GM06990 (cell line): ENCODE results near the gene TTLL13.

Source experiments
- DNase-seq: peaks from one replicate; pipeline ENCODE4 v3.0.0-alpha.2; 2011; ENCODE audit not compliant: insufficient read length; ENCODE audit errors: extremely low read depth
- H3K27me3 ChIP-seq: replicated peaks from 2 replicates; pipeline ENCODE4 v1.6.0; 2011; ENCODE audit warnings: low read length; ENCODE audit not compliant: control insufficient read depth, insufficient read depth
- H3K36me3 ChIP-seq: 2 replicates; pipeline ENCODE4 v1.5.1; 2011; ENCODE audit warnings: low read length; ENCODE audit not compliant: control insufficient read depth, insufficient read depth
- H3K4me3 ChIP-seq: replicated peaks from 2 replicates; pipeline ENCODE4 v1.5.1; 2011; ENCODE audit warnings: low read depth, mild to moderate bottlenecking, control low read depth, low read length
- TF ChIP-seq, protein P1 (sequence below): IDR thresholded peaks from 2 replicates; pipeline ENCODE4 v1.5.1; 2011; ENCODE audit warnings: low read length, control low read depth, mild to moderate bottlenecking, inconsistent platforms; ENCODE audit not compliant: insufficient read depth, poor library complexity, severe bottlenecking

TTLL13 gene

DNA sequence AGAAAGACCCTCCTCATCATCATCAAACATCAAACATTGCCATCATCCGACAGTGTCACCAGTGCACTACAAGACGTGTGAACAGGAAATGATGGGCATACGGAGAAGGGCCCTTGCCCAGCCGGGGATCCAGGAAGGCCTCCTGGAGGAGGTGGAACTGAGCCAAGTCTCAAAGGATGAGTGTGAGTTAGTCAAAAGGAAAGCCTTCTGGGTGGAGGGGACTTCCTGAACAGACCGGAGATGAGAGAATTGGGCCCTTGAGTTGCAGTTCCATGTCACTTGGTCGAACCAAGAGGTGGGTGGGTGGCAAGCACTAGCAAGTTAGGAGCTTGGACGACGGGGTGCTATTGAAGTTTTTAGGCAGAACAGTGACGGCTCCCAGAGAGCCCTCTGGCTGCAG, 39.8 kb upstream of the TTLL13 start:
- no peaks in the 10 kb centered on the region for H3K27me3 ChIP-seq
- TF ChIP-seq, protein P1, sequence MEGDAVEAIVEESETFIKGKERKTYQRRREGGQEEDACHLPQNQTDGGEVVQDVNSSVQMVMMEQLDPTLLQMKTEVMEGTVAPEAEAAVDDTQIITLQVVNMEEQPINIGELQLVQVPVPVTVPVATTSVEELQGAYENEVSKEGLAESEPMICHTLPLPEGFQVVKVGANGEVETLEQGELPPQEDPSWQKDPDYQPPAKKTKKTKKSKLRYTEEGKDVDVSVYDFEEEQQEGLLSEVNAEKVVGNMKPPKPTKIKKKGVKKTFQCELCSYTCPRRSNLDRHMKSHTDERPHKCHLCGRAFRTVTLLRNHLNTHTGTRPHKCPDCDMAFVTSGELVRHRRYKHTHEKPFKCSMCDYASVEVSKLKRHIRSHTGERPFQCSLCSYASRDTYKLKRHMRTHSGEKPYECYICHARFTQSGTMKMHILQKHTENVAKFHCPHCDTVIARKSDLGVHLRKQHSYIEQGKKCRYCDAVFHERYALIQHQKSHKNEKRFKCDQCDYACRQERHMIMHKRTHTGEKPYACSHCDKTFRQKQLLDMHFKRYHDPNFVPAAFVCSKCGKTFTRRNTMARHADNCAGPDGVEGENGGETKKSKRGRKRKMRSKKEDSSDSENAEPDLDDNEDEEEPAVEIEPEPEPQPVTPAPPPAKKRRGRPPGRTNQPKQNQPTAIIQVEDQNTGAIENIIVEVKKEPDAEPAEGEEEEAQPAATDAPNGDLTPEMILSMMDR: no peak
- DNase-seq: no peak
- no peak overlapping the region for H3K4me3 ChIP-seq
- H3K36me3 ChIP-seq: peaks cover 5% of the 10 kb centered on the region; the same call in 1 of the 2 replicates

DNA sequence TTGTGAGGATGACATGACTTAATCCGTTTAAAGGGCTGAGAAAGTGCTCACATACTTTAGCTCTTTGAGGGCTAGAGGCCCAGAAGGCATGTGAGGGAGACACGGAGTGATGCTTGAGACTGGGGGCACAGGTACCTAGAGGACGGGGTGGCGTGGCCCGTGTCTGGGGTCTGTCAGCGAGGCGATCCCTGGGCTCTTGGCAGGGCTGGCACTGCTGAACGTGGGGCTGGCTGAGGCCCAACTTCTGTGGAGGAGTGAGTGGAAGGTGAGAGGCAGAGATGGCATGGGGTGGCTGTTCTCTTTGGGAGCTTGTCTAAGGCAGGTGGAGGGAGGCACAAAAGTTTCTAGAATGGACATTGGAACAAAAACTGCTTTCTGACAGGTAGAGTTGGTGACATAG, 38.8 kb upstream of the TTLL13 start:
- Histone ChIP-seq H3K27me3 (no peaks in the 10 kb centered on the region), H3K4me3 (no peak overlapping the region), H3K36me3 (0 out of 2 replicates have a peak, but pooled peaks cover 3% of the 10 kb centered on the region)
- no peak for DNase-seq
- TF ChIP-seq, protein P1: no peak

DNA sequence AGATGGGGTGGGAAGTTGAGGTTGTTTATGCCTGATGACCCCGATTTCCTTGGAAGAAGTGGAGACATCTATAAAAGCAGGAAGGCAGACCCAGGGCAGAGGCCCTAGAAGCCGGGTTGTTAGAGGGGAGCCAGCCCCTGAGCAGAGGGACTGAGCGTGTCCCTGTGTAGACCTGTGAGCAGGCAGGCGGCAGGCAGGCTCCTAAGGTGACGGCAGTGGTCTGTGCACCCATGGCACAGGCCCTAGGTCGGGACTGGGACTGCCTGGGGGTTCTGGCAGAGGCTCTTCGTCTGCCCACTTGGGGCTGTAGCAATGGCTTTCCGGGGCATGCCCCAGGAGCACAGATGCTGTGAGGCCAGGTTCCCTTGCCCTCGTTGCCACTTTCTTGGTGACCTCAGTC, 38.3 kb upstream of the TTLL13 start:
- Histone ChIP-seq H3K27me3 (no peaks in the 10 kb centered on the region), H3K4me3 (no peak overlapping the region), H3K36me3 (0 out of 2 replicates have a peak, but pooled peaks cover 3% of the 10 kb centered on the region)
- DNase-seq: no peak
- TF ChIP-seq, protein P1: no peak

DNA sequence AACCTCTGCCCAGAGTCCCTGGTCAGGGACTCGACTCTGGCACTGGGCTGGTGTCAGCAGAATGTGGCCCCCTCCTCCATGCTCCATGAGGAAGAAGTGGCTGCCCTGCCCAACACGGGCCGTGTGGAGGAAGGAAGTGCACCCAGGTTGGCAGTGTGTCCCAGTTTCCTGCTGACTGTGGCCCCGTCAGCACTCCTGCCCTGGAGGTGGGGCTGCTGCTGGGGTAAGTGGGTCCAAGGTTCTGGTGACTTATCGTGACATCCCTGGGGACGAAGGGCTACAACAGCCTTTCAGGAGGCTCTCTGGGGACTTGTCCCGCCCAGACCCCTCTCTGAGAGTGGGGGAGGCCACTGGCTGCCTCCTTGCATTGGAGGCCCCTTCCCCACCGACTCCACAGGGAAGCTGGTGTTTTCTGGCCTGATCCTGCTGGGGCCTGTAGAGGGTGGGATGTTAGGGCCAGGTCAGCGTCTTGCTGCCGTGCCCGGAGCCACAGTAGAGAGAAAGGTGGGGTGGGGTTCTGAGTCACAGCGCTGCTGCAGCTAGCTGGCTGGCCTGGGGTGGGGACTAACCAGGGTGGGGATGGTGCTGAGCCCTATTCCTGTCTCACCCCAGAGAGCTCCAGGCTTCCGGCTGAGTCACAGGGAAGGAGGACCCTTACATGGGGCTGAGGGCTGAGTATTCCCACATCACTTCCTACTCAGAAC, 37.8 kb upstream of the TTLL13 start:
- 0 out of 2 replicates have a peak, but pooled peaks cover 3% of the 10 kb centered on the region for H3K36me3 ChIP-seq
- no peak overlapping the region for H3K4me3 ChIP-seq
- H3K27me3 ChIP-seq: no peaks in the 10 kb centered on the region
- no peak for DNase-seq
- TF ChIP-seq, protein P1: no peak

DNA sequence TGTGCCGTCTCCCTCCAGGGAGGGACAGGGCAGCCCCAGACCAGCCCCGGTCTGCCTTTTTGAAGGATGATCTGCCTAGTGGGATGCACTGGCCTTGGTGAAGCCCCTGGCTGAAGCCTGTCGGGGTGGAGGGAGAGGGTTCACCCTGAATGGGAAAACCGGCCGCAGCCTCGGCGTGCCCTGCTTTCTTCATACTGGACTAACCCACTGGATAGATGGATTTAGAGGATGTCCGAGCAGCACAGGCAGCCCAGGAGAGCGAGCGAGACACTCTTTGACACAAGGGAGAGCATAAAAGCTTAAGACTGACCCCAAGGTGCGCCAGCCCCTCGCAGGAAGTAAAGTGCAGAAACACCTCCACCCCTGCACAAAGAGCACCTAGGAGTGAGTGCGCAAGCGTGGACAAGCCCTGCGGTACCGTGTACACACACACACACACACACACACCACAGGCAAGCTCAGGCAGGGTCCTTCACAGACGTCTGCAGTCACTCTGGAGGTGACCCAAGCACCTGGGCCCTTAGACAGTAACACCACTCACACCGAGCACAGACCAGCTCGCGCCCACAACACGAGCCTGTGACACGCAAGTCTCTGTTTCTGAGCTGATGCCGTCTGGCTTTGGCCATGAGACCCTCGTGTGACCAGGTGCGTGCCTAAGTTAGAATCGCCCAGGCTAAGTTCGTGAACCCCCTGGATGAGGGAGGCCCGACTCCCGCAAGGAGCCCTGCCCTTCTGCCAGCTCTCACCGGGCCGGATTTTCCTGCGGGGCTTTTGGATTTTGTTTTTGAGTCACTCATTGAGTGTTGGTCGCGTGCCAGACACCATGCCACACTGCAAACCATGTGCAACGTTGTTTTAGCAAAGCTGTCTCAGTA, 36.9 kb upstream of the TTLL13 start:
- Histone ChIP-seq H3K27me3 (no peaks in the 10 kb centered on the region), H3K36me3 (0 out of 2 replicates have a peak, but pooled peaks cover 3% of the 10 kb centered on the region), H3K4me3 (no peak overlapping the region)
- TF ChIP-seq, protein P1: no peak
- DNase-seq: no peak
